GM10847 (cell line): ENCODE measurements around the gene AIP.

ENCODE experiments used
- POLR2A ChIP-seq: IDR thresholded peaks from 2 replicates; pipeline ENCODE4 v1.6.1; 2011; ENCODE audit not compliant: insufficient read length; ENCODE audit errors: extremely low read depth

AIP gene

DNA sequence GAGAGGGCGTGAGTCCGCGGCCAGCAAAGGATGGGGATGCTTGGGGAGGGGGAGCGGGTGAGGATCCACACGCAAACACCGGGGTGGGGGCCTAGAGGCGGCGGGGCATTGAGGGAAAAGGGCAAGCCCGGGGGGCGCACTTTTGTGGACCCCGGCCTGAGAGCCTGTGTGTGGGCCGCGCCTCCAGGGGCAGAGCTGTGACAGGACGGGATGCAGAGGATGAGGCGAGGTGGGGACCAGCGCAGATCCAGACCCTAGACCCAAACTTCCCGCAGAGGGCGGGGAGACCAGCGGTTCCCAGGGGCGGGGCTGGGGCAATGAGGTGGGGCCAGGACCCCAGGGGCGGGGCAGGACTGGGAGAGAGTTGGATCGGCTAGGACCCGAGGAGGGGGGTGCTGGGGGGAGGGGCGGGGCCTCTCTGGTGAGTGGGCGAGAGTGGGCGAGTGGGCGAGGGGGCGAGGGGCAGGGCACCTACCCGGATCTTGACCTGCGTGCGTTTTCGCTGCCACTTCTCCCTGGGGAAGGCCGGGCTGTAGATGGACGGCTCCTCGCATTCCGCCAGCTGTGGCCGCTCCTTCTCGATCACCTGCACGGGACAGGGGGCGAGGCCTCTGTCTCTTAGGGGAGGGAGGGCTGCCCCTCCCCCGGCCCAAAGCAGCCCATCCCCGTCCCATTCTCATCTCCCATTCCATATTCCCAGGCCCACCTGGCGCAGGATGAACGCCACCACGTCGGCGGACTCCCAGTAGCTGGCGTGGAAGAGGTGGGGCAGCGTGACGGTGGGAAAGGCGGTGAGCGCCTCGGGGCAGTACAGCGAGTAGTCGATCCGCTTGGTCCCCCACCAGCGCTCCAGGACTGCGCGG lies 11.8 kb downstream of the AIP start:
- no peak for TF ChIP-seq POLR2A

DNA sequence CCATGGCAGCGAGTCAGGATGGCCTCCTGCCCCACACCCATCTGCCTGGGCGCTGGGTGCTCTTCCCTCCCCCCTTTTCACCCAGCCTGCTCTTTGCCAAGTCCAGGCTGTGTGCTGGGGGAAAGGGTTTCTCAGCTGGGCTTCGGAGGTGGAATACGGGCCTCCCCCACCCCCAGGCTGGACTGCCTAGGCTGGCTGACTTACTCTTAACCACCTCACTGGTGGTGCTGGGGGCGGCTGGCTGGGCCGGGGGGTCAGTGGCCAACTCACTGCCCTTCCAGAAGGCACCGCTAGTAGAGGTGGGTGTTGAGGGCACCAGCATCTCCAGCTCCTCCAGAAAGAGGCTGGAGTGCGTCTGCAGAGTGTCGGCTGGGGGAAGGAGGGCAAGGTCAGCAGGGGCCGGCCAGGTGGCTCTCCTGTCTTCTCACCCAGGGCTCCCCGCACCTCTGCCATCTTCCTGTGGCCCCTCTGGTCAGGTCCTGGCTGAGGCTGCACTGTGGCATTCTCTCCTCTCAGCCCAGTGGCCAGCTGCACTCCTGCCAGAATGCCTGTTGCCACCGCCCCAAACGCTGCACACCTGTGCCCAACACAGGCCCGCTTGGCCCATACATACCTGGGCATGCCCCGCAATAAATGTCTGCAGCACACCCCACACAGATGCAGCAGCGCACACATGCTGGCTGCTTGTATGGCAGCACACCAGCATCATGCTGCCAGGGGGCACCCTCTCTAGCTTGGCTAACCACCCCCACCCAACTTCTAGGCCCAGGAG lies 12.6 kb downstream of the AIP start:
- no peak for TF ChIP-seq POLR2A

DNA sequence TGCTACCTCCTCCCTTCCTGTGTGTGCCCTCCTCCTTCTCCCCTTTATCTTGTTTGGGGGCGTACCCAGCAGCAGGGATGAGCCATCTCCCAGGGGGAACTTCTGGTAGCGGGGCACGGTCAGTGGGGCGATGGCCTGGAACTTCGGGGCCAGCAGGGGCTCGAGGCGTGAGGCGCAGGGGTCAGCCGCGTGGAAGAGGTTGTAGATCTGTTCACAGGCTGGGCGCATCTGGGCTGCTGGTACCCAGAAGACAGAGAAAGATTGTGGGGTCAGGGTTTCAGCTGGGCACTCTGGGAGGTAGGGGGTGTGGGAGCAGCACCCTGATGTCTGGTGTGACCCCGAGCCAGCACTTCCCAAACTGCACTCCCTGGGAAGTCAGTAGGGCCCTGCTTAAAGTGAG lies 13.3 kb downstream of the AIP start:
- TF ChIP-seq POLR2A, result no peak

DNA sequence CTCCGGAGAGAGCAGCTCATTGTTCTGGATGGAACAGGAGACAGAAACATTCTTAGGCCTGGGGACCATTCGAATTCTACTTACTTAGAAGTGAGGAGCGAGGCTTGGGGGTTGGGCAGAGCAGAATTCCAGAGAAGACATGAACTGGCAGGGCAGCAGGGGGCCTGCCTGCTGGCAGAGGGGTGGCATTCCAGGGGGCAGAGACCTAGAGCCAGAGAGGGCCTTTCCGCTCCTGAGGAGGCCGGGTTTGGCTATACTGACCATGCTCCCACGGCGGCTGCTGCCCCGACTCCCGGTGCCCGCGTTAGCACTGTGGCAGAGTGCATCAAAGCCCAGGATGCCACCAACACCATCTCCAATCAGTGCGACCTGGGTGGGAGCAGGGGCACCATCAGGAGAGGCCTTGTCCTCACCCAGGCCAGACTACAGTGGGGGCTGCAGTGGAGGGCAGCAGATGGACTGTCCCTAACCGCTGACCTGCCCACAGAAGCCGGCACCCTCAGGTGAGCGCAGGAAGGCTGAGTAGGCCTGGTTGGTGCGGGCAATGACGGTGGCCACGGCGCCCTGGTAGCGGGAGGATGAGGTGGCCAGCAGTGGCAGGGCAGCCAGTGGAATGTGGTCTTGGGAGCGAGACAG lies 14.9 kb downstream of the AIP start:
- no peak for TF ChIP-seq POLR2A

DNA sequence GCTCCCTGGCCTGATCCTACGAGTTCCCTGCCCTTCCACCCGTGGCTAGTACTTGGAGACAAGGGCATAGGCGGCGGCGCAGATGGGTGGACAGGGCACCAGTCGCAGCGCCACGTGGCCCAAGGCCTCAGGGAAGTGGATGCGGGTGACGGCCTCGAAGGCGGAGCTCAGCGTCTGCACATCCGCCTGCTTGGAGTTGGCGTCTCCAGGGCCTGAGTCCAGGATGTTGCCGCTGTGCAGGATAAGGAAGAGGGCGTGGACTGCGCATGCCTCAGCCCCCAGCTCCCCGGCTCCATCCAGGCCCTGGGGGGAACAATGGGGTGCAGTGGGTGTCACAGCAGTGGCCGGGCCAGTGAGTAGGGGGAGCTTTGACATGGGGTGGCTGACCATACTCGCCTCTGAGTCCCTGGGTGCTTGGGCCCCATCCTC lies 15.7 kb downstream of the AIP start:
- no peak for TF ChIP-seq POLR2A

DNA sequence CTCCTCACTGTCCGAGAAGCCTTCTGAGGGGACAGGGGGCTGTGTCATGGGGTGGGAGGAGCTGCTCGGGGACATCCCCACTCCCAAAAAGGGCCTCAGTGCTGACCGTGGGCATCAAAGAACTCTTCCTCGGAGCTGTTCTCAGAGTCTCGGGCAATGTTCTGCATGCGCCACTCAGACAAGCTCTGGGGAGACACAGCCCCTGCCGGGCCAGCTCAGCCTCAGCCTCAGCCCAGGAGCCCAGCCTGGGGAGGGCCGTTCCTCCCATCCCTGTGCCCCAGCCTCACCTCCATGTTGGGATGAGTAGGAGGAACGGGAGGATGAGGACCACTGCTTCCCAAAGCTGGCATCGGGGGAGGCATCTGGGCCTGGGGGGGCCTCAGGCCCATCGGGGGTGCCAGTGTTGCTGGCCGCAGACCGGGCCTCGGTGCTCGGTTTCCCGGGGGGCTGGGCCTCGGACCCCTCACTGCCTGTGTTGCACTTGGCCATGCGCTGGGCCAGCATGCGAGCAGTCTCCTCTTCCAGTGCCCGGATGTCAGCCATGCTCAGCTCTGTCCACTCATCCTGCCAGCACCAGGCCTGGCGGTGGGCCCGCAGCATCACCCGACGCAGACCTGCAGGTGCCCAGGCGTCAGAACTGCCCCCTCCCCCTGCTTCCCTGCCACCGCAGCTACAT lies 17.1 kb downstream of the AIP start:
- TF ChIP-seq POLR2A, result no peak

DNA sequence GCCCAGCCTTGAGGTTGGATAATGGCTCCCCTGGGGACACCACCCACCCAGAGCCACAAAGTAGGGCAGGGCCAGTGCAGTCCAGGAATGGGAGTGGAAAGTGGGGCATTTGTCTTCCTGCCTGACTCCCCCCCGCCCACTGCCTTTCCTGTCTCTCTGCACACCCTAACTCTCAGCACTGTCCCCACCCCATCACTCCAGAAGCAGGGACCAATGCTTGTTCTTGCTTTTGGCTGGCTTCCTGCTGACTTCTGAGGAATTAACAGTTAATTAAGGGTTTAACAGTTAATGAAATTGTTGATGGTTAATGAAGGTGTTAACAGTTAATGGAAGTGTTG lies 17.6 kb downstream of the AIP start:
- TF ChIP-seq POLR2A, result no peak

DNA sequence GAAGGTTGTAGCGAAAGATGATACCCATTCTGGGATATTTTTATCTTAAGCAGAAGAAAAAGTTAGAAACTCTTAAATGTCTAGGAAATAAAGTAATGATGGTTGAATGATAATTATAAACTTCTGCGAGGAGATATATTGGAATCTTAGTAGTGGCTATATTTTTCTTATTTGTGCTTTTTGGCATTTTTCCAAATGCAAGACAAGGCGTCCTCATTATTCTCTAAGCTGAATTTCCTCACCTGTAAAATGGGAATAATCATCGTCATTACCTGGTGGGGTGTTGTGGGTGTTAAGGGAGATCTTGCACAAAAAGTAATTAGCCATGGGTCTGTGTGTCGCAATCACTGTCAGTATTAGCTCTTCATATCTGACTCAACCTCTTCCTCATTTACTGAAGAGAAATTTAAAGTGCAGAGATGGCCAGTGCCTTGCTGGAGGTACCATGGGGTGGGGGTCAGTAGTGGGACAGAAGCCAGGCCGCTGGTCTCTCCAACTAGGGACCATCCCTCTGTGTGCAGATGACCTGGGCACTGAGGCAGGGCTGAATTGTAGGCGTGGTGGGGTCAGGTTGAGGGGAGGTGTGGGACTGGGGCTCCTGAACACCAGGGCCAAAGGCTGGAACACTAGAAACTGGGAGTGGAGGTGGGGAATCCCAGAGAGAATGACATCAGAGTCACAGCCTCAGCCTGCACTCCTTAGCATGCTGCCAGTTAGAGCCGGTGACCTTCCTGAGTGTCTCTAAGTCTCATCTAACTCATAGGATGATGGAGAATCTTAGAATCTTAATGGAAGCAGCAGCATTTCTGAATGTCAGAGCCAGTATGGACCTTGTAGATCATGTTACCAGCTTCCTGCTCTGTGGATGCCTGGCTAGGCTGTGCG lies 18.2 kb downstream of the AIP start:
- TF ChIP-seq POLR2A, result no peak

DNA sequence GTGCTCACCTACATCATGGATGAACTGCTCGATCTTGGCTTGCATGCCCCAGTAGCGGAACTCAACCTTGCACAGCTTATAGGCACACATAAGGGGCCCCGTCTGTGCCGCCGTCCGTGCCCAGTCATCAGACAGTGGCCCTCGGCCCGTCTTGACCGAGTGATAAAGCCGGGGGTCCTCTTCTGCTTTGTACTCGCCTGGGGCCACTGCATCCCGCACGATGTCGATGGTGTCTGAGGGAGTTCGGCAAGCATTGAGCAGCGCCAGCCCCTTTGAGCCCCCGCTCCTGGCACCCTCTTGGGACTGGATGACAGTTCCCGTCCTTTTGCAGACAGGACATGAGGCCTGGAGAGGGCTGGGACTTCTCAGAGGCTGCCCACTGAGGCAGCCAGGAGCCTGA lies 19.0 kb downstream of the AIP start:
- TF ChIP-seq POLR2A, result no peak

DNA sequence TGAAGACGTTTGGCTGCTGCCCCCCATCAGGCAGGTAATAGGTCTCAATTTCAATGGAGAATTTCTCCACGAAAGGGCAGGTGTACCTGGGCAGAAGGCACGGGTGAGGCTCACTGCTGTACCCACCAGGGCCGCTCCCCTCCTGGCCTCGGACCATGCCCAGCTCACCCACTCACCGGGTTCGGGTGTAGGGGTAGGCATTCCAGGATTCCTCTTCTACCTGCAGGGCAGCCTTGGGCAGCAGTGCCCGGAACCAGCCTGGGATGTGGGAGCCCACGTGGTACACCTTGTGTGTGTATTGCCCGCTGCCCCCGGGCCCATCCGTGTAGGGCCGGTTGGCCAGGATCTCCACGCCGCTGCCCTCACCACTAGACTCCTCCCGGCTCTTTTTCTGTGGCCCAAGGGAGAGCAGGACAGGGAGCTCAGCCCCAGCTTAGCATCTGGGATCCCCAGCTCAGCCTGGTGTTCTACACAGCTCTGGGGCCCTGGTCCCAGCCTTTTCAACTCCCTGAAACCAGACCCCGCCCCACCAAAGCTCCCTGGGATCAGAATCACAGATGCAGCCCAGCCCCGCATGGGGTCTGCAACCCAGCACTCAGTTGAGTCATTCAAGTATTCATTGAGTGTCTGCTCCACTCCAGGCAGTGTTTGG lies 19.6 kb downstream of the AIP start:
- TF ChIP-seq POLR2A, result no peak

DNA sequence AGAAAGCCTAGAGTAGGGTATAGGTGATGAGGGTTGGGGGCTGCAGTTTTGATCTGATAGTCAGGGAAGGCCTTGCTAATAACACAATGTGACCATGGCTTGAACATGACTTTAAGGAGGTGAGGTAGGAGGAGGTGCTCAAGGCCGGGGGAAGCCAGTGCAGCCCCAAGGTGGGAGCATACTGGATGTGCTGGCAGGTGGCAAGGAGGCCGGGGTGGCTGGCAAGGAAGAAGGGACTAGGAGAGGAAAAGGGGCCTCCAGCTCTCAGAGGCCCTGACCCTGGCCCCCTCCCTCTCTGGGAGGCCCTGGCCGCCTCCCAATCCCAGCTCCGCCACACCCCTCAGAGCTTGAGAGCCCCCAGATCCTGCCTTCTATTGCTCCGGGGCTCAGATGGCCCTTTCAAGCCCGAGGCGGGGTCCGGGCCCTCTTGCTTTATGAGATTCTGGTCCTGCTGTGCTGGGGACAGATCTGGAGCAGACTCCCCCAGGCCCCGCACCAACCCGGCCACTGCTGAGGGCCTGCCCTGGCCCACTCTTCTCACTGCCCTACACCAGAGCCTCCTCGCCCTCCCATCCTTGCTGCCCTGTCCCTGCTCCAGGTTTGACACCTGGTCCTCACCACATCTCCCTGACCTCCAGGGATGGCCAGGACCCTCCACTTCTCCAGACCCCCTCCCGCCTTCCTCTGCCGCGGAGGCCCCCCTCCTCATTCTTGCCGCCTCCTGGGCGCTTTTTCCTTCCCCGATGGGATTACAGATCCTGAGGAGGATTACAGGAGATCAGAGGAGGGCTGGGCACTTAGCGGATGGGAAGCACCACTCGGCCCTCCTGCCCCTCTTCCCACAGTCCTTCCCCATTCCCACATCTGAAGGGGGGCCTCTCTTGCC lies 20.5 kb downstream of the AIP start:
- no peak for TF ChIP-seq POLR2A

DNA sequence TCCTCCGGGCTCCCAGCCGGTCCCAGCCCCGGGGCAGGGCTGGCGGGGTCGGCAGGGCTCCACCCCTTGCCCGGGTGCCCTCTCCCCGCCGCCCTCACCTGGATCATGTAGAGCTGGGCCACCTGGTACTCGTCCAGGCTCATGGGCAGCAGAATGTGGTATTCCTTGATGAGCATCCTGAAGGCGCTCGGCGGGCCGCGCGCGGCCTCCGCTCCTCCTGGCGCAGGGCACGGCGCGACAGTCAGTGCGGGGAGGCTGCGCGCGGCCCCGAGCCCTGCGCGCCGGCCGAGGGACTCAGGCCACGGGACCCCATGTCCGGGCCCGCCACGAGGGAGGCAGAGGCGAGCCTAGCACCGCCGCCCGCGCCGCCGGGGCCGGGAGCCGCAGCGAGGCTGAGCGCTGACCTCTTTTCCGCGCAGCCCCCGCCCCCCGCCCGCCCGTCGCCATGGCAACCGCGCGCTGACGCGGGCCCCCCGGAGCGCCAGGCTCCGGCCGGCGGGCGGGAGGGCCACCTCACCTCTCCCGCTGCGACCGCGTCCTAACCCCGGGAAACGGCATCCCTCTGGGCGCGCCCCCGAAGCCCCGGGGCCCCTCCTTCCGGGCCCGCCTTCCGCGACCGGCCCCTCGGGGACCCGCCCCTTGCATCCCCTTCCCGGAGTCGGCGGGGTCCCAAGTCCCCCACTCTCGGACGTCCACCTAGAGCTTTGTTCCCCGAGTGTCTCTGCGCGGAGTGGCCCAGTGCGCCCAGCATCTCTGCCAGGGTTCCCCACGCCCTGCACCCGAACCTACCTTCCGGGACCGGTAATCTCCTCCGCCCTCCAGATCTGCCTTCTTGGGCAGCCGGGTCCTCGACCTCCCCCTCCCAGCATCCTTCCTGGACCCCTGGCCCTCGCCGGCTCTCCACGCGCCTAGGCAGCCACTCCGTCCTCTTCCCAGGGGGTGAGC lies 21.5 kb downstream of the AIP start:
- TF ChIP-seq POLR2A, result no peak

DNA sequence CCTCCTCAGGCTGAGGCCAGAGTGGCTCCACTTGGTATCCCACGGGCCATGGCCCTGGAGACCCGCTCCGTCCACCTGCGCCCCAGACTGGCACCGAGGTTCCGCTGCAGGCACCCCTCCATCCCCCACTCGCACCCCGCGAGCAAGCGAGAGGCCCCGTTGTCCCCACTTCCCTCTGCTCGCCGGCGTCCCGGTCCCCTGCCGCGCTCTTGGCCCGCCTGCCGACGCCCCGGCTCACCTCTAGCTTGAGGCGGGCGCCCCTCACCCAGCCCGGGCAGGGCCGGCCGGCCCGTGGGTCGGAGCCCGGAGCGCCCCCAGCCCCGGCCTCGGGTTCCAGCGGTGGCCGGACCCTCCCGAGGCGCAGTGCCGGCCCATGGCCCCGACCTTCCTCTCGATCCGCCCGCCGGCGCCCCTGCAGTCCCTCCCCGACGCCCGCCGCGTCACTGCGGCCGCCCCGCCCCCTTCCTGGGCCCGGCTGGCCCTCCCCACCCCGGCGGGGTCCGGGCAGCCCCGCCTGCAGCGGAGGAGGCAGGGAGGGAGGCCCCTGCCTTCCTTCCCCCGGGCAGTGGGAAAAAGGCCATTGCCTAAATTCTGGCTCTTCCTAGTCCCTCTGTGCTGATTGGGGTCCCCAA lies 22.2 kb downstream of the AIP start, which contains the start of gene PITPNM1:
Gene PITPNM1, minus strand, starts transcription at position 414 of the 632 bp plus-strand sequence. CDS start 1,183 bp downstream, outside the sequence.
- TF ChIP-seq POLR2A, result peak; percentile 30
